Endothelial cell of umbilical vein (primary cell): ENCODE results near the gene RBM17.

Source experiments
- CTCF ChIP-seq, 2 donors: IDR thresholded peaks; 1 replicate in 1 of 2; 2 replicates in 1 of 2; pipeline ENCODE4 v1.5.1; 2011; ENCODE audit warnings: low read length in 2 of 2, mild to moderate bottlenecking in 2 of 2, moderate library complexity in 2 of 2, control low read depth in 1 of 2, inconsistent platforms in 1 of 2, low read depth in 1 of 2; ENCODE audit not compliant: insufficient read depth in 1 of 2; ENCODE audit errors: extremely low read depth in 1 of 2
- EZH2 ChIP-seq: IDR thresholded peaks from 2 replicates; pipeline ENCODE4 v1.6.1; 2012; ENCODE audit warnings: borderline replicate concordance, low read depth, mild to moderate bottlenecking, moderate library complexity, low read length, inconsistent platforms; ENCODE audit not compliant: severe bottlenecking
- POLR2A ChIP-seq: IDR thresholded peaks from 2 replicates; pipeline ENCODE4 v1.6.1; 2012; ENCODE audit warnings: low read depth, mild to moderate bottlenecking, control low read depth, low read length
- POLR2AphosphoS5 ChIP-seq: IDR thresholded peaks from 2 replicates; pipeline ENCODE4 v1.6.1; 2012; ENCODE audit warnings: low read depth, mild to moderate bottlenecking, control low read depth, low read length, moderate library complexity; ENCODE audit not compliant: insufficient read depth

- TF ChIP-seq CTCF (IDR thresholded peaks at IDR 0.05; ENCODE audit: extremely low read depth in 1 of 2, insufficient read depth in 1 of 2, low read depth in 1 of 2, low read length in 2 of 2) (no peak), POLR2AphosphoS5 (no peak), POLR2A (no peak), EZH2 (no peak)
These were observed 35.8 kb downstream of the RBM17 start for GRCh38 chr10:6124666-6125065.
